NCI-H2171 treated with DMSO at 0.1 percent for 48 hours (cell line): ENCODE results near the gene APBA1.

Source experiments
- DNase-seq: peaks from one replicate; lab custom pipeline; 2025; lab: John Stamatoyannopoulos, UW

APBA1 gene

DNA sequence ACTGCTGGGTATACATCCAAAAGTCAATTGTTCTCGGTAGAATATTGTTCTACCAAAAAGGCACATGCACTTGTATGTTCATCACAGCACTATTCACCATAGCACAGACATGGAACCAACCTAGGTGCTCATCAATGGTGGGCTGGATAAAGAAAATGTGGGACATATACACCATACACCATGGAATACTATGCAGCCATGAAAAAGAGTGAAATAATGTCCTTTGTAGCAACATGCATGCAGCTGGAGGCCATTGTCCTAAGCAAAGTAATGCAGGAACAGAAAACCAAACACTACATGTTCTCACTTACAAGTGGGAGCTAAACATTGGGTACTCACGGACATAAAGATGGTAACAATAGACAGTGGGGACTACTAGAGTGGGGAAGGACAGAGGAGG, 145.5 kb downstream of the APBA1 start:
- DNase-seq, result no peak

DNA sequence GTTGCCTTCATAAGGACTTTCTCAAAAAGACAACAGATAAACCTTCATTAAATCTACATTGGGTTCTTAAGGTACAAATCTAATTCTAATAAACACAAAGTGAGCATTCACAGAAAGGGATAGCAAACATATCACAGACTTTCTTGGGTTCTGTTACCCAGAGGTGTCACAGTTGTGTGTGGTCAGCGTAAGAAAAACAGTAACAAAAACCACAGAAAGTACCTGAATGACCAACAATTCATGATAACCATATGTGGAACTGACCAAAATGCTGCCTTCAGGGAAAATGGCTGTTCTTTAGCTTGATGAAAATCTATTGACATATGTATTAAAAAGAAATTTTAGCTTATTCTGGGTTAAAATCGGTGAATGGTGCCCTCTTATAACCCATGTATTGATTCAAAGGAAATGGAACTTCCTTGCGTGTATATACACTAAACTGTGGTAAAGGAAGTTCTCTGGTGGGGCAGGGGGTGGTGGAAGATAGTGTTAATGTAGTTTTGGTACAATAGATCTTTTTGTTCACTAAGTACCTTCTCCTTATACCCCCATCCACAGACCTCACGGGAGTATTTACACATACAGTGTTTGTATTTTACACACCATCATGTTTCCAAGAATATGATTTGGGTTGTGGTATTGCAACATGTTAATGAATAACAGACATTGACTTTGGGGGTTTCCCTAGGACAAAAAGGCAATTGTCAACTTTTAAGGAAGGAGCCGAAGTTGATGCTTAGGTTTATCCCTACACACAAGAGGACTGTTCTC, 152.5 kb downstream of the APBA1 start:
- no peak for DNase-seq

DNA sequence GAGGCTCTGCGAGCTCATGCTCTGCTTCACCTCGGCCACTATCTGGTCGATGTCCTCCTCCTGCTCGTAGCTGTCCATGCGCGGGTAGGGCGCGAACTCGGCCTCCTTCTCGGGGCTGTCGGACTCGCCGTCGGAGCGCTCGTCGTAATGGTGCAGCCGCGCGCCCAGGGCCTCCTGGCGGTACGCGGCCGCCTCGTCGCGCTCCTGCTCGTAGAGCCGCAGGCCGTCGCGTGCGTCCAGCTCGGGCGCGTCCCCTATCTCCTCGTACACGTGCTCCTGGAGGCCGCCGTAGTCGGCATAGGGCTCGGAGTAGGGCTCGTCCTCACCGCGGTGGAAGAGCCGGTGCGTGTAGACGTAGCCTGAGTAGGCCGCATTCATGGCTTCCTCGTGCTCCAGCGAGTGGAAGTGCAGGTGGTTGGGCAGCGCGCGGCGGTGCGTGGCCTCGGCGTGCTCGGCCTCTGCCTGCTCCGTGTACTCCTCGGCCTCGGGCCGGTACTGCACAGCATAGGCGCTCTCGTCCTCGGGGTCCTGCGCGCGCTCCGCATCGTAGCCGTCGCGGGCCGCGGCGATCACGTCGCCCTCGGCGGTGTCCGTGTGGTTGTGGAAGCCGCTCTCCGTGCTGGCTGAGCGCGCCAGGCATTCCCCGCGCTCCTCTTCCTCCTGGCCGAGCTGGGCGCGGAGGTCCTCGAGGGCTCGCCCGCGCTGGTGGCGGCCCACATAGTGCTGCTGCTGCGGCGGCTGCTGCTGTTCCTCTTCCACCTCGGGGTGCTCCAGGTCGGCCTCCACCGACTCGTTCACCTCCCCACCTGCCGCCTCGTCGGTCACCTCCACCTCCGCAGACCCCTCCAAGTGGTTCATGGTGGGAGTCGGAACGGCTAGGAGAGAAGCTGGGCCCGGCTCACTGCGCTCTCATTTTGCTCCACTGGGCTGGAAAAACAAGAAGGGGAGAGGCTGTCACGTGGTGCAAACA, 155.5 kb downstream of the APBA1 start:
- DNase-seq, result no peak

DNA sequence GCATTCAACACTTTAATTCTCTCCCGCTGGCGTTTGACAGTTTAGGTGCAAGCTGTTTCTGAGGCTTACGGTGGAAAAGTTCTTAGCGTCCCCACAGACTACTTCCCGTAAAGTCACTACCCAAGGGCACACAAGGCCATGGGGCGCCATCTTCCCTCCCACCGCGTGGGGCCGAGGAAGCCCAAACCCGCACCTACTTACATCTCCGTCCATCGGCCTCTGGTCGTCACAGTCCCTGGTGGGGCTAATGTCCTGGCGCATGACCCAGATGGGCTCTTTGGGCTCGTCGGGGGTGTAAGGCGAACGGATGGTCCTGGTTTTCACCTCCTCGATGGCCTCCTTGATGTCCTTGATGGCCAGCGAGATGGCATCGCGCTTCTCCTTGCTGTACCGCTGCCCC, 156.4 kb downstream of the APBA1 start:
- no peak for DNase-seq

DNA sequence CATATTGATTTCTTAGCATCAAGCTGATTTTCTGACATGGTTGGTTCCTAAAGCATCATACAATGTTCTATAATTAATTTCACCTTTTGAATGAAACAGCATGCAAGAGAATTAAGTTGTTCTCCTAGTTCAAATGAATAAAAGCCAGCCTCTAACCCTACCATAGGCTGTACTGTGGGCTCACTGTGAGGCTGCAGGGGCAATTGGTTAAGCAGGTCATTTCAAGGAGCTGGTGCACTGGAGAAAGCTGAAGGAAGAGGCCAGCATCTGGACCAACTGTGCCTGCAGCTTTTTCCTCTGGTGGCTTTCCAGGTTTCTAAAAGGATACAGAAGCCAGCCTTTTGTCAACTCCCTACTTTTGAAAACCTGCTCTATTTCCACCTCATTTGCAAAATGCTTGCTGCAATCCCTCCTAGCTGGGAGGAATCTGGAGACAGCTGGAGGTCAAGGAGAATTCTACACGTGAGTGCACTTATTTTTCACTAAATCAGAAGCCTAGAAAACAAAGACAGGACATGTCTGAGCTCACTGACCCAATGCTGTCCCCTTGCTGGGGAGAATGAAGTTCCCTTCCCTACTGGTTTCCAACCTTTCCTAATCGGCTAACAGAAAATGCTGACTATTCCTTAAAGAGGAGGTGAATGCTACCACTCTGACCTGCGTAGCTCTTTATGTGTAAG, 158.9 kb downstream of the APBA1 start:
- peak; percentile 8 for DNase-seq

DNA sequence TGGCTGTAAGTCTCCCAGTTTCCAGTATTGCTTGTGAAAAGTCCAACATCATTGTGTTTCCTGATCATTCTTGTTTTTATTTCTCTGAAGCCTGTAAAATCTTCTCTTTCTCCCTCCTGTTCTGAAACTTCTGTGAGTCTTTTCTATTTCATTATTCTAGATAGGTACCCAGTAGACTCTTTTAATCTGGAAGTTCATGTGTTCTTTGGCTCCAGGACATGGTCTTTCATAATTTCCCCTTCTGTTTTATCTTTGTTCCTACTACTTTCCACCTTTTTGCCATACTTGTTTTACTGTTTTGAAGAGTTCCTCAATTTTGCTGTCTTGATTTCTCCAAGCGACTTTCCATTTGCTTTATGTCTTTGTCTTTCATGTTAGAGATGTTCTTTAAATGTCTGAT, 168.1 kb downstream of the APBA1 start:
- DNase-seq, result no peak

DNA sequence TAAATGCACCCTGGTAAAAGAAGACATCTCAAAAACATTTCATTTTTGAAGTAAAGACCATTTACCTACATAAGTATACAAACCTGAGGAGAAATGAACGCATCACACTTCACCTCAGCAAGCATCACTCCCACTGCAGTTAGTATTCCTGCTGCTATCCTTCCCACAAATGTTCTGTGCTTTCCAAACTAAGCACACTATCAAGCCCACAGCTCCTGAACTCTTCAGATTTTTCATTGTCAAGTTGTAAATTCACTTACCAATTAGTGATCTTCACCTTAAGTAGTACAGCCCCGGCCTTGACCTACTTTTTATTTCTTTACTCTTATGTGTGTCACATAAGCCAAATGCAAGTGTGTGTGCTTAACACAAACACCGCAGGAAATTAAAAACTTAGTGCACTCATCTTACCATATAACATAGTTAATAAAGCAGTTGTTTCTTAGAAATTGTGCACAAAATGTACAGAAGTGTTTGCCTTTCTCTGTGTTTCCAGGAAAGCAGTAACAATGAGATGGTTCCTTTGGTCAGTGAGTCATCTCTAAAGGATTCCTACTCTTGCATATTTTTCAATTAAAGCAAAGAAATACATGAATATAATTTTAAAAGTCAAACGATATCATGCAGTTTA, 169.4 kb downstream of the APBA1 start:
- DNase-seq, result no peak

DNA sequence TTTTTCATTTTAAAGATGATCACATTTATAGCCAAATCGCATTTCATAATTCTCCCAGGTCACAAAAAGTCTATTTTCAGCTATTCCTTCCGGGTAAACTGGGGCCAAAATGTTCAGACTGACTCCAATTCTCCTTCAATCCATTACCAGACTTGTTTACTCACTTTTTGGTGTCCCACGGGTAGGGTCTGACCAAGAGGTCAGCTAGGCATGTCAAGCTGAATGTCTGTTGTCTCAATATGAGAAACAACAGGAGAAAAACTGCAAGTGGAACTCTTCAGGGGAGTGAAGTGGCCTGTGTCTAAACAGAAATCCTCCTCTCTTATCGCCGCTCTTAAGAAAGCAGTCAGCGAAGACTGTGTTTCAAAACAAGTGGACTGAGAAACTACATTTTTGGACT, 171.3 kb downstream of the APBA1 start:
- no peak for DNase-seq

DNA sequence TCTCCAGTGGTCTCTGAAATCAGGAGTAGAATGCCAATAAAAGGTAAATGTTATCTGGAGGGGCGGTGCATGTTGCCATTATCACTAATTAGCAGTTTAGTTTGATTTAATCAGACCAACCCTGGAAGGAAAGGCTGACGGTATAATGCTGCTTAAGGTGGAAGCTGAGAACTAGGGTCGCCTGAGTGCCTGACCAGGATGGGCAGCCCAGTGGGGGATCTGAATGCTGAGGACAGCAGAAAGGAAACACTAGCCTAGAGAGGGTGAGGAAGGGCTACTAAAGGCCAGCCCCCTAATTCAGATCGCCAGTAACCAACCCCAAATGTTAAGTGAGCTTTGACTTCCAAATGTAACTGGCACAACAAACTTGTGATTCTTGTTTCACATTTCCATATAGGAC, 172.2 kb downstream of the APBA1 start:
- DNase-seq, result no peak

DNA sequence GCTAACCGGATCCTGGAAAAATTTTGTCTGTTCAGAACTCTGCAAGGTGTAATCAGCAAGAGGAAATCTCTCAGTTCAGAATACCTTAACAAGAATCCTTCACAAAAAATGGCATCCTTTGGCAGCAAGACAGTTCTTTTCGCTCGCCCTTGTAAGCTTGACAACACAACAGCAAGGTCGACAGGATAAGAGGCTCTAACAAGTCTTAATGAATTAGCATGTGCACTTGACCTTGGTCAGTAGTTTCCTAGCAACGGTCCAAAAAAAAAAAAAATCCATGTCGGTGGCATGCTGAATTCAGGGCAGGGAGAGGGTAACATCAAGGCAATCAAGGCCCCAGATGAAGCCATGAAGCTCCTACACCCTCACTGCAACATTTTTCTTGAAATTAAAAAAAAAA, 172.8 kb downstream of the APBA1 start:
- DNase-seq, result no peak

DNA sequence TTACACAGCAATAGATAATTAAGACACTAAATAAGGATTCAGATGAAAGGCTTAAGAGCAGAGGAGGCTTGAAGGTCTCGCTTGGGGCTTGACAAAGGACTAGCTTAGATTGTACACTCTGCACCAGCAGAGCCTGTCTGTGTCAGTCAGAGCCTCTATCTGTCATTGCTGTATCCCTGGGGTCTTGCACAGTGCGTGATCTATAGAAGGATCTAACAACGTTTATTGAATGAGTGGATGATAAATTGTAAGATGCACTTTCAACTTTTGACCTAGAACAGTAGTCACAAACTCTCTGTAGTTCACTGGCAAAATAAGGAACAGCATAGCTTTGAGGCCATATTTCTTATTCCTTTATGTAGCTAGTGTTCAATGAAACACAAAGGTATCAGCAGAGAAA, 173.7 kb downstream of the APBA1 start:
- no peak for DNase-seq

DNA sequence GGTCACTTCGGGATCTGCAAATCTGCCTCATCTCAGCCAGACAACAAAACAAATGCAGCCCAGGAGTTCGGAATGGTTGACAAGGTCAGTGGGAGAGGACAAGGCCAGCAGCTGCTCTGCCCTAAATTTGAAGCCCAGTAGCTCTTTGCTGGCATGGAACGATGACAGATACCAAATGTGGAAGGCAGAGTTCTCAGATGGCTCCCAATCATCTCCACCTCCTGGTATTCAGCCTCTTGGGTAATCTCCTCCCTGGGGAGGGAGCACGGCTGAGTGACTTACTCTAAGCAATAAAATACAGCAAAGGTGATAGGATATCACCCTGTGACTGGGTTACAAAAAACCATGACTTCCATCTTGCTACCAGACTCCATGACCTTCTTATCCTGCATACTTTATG, 174.4 kb downstream of the APBA1 start:
- DNase-seq, result no peak

DNA sequence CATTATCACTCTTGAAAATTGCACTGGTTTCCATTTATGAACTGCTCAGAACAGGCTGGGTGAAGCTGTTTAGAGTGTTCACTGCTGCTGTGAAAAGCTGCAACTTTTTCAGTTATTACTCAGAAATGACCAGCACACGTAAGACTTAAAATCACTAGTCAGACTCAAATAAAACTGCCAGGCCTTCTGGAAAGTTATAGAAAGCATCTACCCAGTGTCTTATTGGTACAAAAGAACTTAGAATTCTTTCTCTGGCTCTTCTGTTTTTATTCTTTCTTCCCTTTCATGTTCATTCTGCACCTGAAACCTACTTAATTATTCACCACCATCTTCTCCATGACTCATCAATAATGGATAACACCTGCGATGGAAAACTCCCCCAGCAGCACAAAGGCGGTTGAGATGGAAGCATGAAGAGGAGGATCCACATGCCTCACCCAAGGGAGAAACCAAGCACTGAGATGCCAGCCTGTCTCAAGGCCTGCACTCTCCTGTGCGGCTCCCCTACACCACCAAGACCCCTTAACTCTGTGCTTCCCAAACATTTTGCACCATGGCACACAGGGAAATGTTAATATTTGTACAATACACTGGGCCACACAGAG, 175.2 kb downstream of the APBA1 start:
- DNase-seq, result no peak

DNA sequence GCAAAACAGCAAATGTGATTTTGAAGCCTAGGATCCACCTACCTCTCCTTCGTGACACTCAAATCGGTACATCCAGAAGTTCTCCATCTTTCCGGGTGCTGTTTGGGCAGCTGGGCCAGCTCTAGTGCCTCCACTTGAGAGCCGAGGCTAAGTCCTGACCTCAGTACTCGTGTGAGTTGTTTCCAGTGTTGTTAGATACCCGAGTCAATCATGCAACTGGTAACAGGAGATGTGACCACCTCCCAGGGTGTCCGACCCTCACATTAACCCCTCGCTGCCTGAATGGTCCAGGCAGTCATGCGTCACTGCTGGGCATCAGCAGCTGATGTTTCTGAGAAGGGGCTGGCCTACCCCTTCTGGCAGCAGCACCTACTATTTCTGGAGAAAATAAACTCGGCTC, 176.9 kb downstream of the APBA1 start:
- no peak for DNase-seq

DNA sequence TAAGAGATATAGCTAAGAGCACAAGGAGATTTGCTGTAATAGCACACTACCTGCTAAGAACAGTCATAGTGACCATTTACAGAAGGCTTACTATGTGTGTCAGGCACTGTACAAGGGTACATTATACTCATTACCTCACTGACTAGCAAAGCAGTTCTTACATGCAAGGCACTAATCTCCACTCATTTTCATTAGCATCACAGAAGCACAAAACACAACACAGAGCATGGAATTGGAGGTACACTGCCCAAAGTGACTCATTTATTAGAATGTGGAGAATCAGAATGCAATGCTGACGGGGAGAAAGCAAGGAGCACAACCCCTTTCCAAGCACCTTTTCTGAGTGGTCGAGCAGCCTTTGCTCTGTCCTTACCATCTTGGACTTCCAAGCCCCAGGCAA, 177.4 kb downstream of the APBA1 start:
- no peak for DNase-seq

DNA sequence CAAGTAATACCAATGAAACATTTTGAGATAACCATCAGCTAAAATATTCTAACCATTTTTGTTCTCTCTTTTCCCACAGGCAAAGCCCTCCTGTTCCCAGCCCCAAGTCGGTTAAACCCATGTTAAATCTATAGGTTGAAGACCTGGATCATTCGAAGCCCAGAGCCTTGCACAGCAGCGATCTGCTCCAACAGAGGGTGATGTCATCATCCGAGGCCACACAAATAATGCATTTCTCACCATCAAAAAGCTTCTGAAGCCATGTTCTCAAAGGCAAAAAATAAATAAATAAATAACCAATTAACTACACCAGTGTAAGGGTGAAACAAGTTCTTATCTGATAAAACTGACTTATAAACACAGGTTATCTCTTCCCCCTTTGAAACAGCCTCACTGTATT, 178.0 kb downstream of the APBA1 start:
- no peak for DNase-seq

DNA sequence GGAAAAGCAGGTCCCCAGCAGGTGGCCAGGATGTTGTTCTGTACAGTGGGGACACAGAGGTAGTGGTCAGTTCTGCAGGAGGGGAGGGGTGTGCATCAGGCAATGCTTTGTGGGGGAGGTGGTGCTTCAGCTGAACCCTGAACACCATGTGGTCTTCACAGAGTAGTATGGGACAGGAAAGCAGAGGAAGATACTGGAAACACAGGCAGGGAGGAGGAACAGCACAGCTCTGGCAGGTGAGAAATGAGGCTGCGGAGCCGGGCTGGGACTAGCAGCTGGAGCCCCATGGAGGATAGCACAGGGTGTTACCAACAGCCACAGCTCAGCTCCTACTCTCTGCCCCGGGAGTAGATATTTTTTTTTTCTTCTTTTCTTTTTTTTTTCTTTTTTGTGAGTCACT, 185.7 kb downstream of the APBA1 start:
- no peak for DNase-seq

DNA sequence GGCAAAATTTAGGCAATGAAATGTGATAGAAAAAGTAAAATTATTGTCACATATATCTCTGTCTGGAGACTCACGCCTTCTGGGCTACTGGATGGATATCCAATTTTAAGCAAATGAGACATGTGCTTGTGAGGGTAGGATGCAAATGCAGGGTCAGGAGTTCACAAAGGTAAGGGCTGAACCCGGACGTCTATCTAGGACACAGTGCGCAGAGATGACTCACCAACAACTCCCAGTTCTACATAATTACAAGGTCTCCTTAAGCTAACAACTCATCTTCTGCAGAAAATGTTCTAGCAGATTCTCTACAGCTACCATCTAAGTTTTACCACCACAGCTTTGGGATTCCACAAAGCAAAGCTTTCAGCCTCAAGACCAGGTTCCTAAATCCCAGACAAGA, 186.7 kb downstream of the APBA1 start:
- no peak for DNase-seq

DNA sequence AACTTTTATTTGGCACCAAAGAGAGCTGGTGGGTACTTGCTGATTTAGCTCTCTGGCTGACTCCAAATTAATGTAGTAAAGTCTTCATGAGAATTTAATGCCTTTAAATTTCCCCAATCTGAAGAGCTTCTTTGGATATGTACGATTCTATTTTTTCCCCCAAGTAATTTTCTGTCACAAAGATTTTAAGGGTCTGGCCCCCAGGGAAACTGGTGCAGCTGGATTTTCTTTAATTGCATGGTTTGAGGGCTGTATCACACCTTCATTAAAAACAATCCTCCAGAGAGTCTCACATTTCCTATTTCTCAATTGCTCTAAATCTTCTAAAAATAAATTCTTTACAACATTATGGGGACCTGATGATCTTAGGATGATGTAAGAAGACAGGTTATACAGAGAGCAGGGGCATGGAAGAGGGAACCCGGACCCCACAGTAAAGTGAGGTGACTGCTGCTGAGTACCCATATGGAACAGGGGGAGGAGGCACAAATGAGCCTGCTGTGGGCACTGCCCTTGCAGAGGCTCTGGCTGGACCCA, 188.2 kb downstream of the APBA1 start:
- DNase-seq, result peak; percentile 12

DNA sequence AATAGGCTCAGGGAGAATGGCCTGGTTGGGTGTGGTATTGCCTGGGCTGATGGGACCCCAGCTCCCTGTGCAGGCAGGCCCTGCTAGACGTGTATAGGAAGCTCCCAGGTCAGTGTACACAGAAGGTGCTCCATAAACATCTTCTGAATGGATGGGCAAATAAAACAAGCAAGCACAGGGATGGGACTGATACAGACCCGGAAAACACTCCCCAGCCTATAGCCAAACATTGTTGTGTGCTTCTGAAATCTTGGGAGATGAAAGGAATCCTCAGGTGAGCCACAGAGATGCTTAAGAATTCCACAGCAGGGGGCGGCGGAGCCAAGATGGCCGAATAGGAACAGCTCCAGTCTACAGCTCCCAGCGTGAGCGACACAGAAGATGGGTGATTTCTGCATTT, 195.4 kb downstream of the APBA1 start:
- peak; percentile 4 for DNase-seq

DNA sequence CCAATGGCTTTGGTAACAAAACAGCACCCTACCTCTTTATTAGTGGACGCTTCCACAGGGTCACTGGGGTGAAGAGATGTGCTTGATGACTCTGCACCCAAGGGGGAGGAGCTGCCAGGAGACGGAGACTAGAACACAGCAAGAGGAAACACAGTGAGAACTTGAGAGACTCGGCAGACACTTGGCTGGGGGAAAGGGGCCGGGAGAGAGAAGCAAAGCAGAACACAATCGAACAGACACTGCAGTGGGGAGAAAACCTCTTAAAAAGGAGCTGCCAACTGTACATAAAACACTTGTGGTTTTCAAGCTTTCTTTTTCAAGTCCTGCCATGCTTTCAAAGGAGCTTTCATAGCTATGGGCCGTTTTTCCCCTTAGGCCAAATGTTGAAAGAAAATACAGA, 196.2 kb downstream of the APBA1 start:
- peak; percentile 2 for DNase-seq

DNA sequence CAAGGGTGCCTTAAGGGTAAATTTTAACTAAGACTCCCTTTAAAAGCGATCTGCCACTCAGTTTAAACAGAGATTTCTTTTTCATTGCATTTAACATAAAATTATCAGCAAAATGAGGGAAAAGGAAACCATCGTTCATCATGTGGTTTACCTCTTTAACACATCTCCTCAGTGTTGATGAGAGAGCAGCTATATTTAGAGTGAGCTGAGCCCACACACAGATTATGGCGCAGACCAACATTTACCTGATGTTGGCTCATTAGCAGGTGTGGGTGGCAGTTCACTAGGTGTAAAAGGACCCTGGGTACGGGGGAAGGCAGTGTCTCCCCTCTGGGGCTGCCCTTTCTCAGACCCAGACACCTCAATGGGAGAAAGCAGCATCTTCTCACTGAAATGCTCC, 197.3 kb downstream of the APBA1 start:
- no peak for DNase-seq
